Measurements from ENCODE around the gene MOB4. TPM values are rescaled to one million over a fixed set of nuclear protein-coding genes. Genes with fewer than 3 reads are reported as not detected.

The MOB4 gene
- total and polyA plus RNA-seq, 11 donors, result 19.6 to 48.9 (median 35.2) TPM

DNA sequence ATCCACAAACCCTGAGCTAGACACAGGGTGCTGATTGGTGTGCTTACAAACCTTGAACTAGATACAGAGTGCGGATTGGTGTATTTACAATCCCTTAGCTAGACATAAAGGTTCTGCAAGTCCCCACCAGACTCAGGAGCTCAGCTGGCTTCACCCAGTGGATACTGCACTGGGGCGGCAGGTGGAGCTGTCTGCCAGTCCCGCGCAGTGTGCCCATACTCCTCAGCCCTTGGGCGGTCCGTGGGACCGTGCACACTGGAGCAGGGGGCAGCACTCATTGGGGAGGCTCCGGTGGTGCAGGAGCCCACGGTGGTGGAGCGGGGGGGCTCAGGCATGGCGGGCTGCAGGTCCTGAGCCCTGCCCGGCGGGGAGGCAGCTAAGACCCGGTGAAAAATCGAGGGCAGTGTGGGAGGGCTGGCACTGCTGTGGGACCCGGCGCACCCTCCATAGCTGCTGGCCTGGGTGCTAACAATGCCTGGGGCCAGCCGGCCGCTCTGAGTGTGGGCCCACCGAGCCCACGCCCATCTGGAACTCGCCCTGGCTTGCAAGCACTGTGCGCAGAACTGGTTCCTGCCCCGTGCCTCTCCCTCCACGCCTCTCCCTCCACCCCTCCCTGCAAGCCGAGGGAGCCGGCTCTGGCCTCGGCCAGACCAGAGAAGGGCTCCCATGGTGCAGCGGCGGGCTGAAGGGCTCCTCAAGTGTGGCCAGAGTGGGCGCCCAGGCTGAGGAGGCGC lies 75.6 kb downstream of the MOB4 start:
- TF ChIP-seq, protein P1, sequence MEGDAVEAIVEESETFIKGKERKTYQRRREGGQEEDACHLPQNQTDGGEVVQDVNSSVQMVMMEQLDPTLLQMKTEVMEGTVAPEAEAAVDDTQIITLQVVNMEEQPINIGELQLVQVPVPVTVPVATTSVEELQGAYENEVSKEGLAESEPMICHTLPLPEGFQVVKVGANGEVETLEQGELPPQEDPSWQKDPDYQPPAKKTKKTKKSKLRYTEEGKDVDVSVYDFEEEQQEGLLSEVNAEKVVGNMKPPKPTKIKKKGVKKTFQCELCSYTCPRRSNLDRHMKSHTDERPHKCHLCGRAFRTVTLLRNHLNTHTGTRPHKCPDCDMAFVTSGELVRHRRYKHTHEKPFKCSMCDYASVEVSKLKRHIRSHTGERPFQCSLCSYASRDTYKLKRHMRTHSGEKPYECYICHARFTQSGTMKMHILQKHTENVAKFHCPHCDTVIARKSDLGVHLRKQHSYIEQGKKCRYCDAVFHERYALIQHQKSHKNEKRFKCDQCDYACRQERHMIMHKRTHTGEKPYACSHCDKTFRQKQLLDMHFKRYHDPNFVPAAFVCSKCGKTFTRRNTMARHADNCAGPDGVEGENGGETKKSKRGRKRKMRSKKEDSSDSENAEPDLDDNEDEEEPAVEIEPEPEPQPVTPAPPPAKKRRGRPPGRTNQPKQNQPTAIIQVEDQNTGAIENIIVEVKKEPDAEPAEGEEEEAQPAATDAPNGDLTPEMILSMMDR (IDR thresholded peaks at IDR 0.05), result no peak
- no peak for TF ChIP-seq POLR2A (IDR thresholded peaks at IDR 0.05)
- Histone ChIP-seq H3K27ac (no peak overlapping the region), H3K9me3 (no peaks in the 10 kb centered on the region), H3K4me3 (no peak overlapping the region), H3K27me3 (no peaks in the 10 kb centered on the region), H3K36me3 (peaks cover 0 to 18% (median 6%) of the 10 kb centered on the region in 9 donors), H3K4me1 (no peaks in the 10 kb centered on the region)
- no peak for DNase-seq
- WGBS, 4 donors, result 95 to 98% (median 96%) methylated on average over 26 to 32 of the region's 32 CpGs
- peak in 1 of 4 donors; percentile 24 for ATAC-seq
- intact Hi-C loops (cut with DNase I), result no loop called here

DNA sequence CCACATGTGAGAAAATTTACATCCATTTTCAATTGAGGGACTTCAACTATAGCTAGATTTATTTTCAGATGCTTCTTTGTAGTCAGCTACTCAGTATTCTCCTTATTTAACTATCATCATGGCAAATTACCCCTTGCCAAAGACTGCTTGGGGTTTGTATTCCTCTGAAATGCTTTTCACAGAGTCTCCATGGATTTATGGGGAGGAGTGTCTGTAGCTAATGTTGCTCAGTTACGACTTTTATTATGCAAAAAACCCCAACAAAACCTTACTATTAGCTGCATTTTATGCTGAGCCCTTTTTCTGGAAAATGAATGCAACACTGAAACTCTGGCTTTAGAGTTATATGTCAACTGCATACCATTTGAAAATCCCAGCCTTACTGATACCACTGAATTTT lies 80.9 kb downstream of the MOB4 start:
- peaks cover 0 to 4% (median 0%) of the 10 kb centered on the region in 12 donors for H3K4me1 ChIP-seq
- ATAC-seq, result no peak
- no peaks in the 10 kb centered on the region for H3K9me3 ChIP-seq

DNA sequence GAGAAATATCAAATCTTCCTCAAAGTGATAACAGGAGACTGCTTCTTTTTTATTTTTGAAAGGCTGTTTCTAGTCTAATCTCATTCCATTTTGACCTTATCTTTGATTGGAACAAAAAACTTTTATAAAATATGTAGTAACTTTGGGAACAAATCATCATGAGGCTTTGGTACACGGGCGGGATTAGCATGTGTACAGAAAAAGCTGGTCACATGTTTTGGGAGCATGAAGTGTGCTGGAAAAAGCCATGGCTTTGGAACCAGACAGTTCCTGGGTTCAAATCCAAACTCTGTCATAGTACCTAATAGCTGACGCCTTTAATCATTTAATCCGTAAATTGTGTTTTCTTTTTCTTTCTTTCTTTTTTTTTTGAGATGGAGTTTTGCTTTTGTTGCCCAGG lies 81.3 kb downstream of the MOB4 start:
- Histone ChIP-seq H3K4me1 (peaks cover 0 to 4% (median 0%) of the 10 kb centered on the region in 12 donors), H3K27ac (no peak overlapping the region), H3K9me3 (no peaks in the 10 kb centered on the region), H3K27me3 (no peaks in the 10 kb centered on the region), H3K4me3 (no peak overlapping the region), H3K36me3 (peaks cover 0 to 10% (median 6%) of the 10 kb centered on the region in 9 donors)
- TF ChIP-seq, protein P1 (IDR thresholded peaks at IDR 0.05), result no peak
- TF ChIP-seq POLR2A (IDR thresholded peaks at IDR 0.05), result no peak
- ATAC-seq, result no peak
- intact Hi-C loops (cut with DNase I), result no loop called here
- WGBS, 4 donors, result 79 to 91% (median 86%) methylated on average over 4 of the region's 4 CpGs
- DNase-seq, result no peak

More for the DNA sequence above, 80.9 kb downstream of the MOB4 start:
- H3K27me3 ChIP-seq, result no peaks in the 10 kb centered on the region
- DNase-seq, result no peak
- 59 to 82% (median 71%) methylated on average over 1 of the region's 1 CpG for WGBS, 4 donors
- intact Hi-C loops (cut with DNase I), result no loop called here
- peaks cover 0 to 10% (median 6%) of the 10 kb centered on the region in 9 donors for H3K36me3 ChIP-seq
- no peak overlapping the region for H3K27ac ChIP-seq
- H3K4me3 ChIP-seq, result no peak overlapping the region
- TF ChIP-seq, protein P1 (IDR thresholded peaks at IDR 0.05), result no peak
- no peak for TF ChIP-seq POLR2A (IDR thresholded peaks at IDR 0.05)

DNA sequence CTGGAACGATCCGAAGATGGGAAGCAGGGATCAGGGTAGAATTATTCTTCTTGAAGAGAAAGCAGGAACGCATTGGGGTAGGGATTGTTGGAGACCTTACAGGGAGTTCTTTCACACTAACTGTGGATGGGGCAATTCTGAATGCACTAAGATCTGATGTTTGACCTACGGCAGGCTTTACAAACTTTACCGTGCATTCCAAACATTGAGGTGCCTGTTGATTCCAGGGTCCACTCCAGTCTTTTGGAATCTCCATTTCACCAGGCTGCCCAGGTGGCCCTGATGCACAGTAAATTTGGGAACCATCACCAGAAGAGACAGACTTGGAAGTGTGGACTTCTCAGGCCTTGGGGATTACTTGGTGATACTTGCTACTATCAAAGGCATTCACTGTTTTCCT lies 82.6 kb downstream of the MOB4 start:
- H3K4me3 ChIP-seq, result no peak overlapping the region
- DNase-seq (no peak), ATAC-seq (no peak)
- H3K36me3 ChIP-seq, result peaks cover 0 to 10% (median 6%) of the 10 kb centered on the region in 9 donors
- H3K4me1 ChIP-seq, result peaks cover 0 to 4% (median 0%) of the 10 kb centered on the region in 12 donors
- TF ChIP-seq POLR2A (IDR thresholded peaks at IDR 0.05), result no peak
- no peak overlapping the region for H3K27ac ChIP-seq
- WGBS, 4 donors, result 96 to 97% (median 96%) methylated on average over 5 of the region's 5 CpGs
- H3K27me3 ChIP-seq, result no peaks in the 10 kb centered on the region
- no peaks in the 10 kb centered on the region for H3K9me3 ChIP-seq
- intact Hi-C loops (cut with DNase I), result no loop called here
